Ovary (tissue), 9 donors: ENCODE results near the gene ASIC2. TPM values are rescaled to one million over a fixed set of nuclear protein-coding genes. Genes with fewer than 3 reads are reported as not detected.

Source experiments
- DNase-seq, 5 donors: peaks; one replicate each; pipeline ENCODE4 v3.0.0-alpha.2; 2019 to 2020
- H3K27ac ChIP-seq, 2 donors: fragments of 200-600 bp; one replicate each; pipeline versions ENCODE4 v1.5.1 to v1.8.0; 2019 to 2022
- H3K27me3 ChIP-seq: fragments of 200-600 bp; one replicate; pipeline ENCODE4 v1.8.0; 2022
- H3K36me3 ChIP-seq: fragments of 200-600 bp; sonication (generic); one replicate; pipeline ENCODE4 v1.5.1; 2019
- H3K4me1 ChIP-seq: one replicate; pipeline ENCODE4 v1.8.1; 2013; ENCODE audit warnings: mild to moderate bottlenecking, moderate library complexity; ENCODE audit not compliant: insufficient read depth
- H3K4me3 ChIP-seq: fragments of 200-600 bp; sonication (generic); one replicate; pipeline ENCODE4 v1.5.1; 2017
- H3K9me3 ChIP-seq, 2 donors: fragments of 200-600 bp in 1 of 2; sonication (generic) in 1 of 2; one replicate each; pipeline versions ENCODE4 v1.5.1 to v1.8.1; 2013 to 2019; ENCODE audit warnings: mild to moderate bottlenecking in 1 of 2, moderate library complexity in 1 of 2
- EP300 ChIP-seq: sonication (generic); formaldehyde crosslinking; IDR thresholded peaks from one replicate; pipeline ENCODE4 v1.6.1; 2017; ENCODE audit warnings: antibody characterized with exemption
- POLR2A ChIP-seq: fragments of 450-650 bp; IDR thresholded peaks from one replicate; pipeline ENCODE4 v1.6.1; 2017; ENCODE audit warnings: antibody characterized with exemption, mild to moderate bottlenecking, moderate library complexity
- WGBS, 3 donors: extraction: QIAGEN DNeasy Blood & Tissue Kit in 1 of 3; methylation state at CpG; one replicate each; pipeline versions ENCODE4 v1.1.5 to v1.1.7; 2013 to 2017; 5-methylcytosine and 5-hydroxymethylcytosine counted together
- intact Hi-C, 4 donors: fragments of 100-400 bp; cut with DNase I; formaldehyde crosslinking; loops; one replicate each; pipeline versions ENCODE4 v1.11.0 to v1.15.1; 2022 to 2023
- polyA plus RNA-seq, 2 donors: library from polyadenylated mRNA; stranded (reverse); fragments of 200-250 nt in 1 of 2; fragments of 350-450 nt in 1 of 2; fragmentation: Illumina TruSeq in 1 of 2; extraction: RNeasy Lipid Tissue Mini Kit (QIAGEN cat#74804) in 1 of 2; gene quantifications; one replicate each; pipeline ENCODE4 v1.2.3, GENCODE V29; 2013 to 2014
- total RNA-seq, 7 donors: library from RNA; depleted of rRNA in 2 of 7; stranded (reverse); fragments of >200 nt in 2 of 7; fragmentation: NEBNext Ultra II Directional in 3 of 7; extraction: Animal tissue kit (Norgen Biotek cat#: 25700) in 3 of 7; gene quantifications; one replicate each; pipeline versions ENCODE4 v1.1.0 to v1.2.4, GENCODE V29; 2016 to 2023
- TF ChIP-seq, protein P1 (sequence below), 3 donors: fragments of 450-650 bp in 2 of 3; fragments of 200-600 bp in 1 of 3; IDR thresholded peaks; one replicate each; pipeline versions ENCODE4 v1.5.1 to v1.8.0; 2016 to 2022; ENCODE audit warnings: antibody characterized with exemption in 3 of 3, mild to moderate bottlenecking in 1 of 3
- donor health status: DM: no; HTN: no; CAD: no; lungs with moderate emphysema.
- donor health status: DM: no; HTN: no; CAD: no.
- donor health status: Bipolar disorder and iron deficiency.
- donor health status: DM: yes; HTN: yes; CAD: no.
- donor health status: DM: no; HTN: no; CAD: no.
- donor health status: DM: yes; HTN: yes; CAD: no.

Gene ASIC2
- total and polyA plus RNA-seq, 9 donors: 0.04 to 1.3 (median 0.24) TPM; not detected in 2

DNA sequence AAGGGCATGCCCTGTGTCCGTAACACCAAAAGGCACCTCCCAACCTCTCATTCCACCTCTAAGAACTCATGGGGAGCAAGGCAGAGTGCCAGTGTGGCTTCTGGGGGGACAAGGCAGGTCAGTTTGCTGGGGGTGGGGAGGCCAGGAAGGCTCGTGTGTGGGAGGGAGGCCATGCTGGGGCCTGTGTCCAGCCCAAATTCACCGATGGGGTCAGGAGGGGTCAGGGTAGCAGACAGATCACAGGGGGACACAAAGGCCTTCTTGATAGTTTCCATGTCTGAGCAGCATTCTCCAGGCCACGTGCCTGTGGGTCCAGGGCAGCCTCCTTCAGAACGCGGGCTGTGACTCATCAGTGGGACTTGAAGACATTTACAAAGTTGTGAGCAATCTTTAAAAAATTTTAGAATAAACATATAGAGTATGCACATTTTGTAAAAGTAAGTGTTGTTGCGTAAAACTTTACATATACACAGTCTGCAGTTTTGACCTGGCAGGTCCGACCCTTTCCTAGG lies 280.5 kb downstream of the ASIC2 start:
- H3K4me1 ChIP-seq: no peaks in the 10 kb centered on the region
- no peak for DNase-seq
- no peaks in the 10 kb centered on the region for H3K27me3 ChIP-seq
- 46 to 51% (median 50%) methylated on average over 8 of the region's 8 CpGs for WGBS, 3 donors
- H3K4me3 ChIP-seq: no peak overlapping the region
- H3K9me3 ChIP-seq: no peaks in the 10 kb centered on the region
- no peak overlapping the region for H3K27ac ChIP-seq
- H3K36me3 ChIP-seq: no peaks in the 10 kb centered on the region
- TF ChIP-seq, protein P1, sequence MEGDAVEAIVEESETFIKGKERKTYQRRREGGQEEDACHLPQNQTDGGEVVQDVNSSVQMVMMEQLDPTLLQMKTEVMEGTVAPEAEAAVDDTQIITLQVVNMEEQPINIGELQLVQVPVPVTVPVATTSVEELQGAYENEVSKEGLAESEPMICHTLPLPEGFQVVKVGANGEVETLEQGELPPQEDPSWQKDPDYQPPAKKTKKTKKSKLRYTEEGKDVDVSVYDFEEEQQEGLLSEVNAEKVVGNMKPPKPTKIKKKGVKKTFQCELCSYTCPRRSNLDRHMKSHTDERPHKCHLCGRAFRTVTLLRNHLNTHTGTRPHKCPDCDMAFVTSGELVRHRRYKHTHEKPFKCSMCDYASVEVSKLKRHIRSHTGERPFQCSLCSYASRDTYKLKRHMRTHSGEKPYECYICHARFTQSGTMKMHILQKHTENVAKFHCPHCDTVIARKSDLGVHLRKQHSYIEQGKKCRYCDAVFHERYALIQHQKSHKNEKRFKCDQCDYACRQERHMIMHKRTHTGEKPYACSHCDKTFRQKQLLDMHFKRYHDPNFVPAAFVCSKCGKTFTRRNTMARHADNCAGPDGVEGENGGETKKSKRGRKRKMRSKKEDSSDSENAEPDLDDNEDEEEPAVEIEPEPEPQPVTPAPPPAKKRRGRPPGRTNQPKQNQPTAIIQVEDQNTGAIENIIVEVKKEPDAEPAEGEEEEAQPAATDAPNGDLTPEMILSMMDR (IDR thresholded peaks at IDR 0.05): no peak
- no peak for TF ChIP-seq POLR2A
- intact Hi-C loops: no loop called here

GRCh38 chr17:33009636-33010035 lies 283.5 kb downstream of the ASIC2 start:
- Histone ChIP-seq H3K27me3 (no peaks in the 10 kb centered on the region), H3K36me3 (no peaks in the 10 kb centered on the region), H3K9me3 (no peaks in the 10 kb centered on the region), H3K4me3 (no peak overlapping the region), H3K4me1 (no peaks in the 10 kb centered on the region), H3K27ac (no peak overlapping the region)
- intact Hi-C loops: no loop called here
- DNase-seq: no peak
- 75 to 78% (median 76%) methylated on average over 9 of the region's 9 CpGs for WGBS, 3 donors
- TF ChIP-seq, protein P1 (IDR thresholded peaks at IDR 0.05): no peak
- TF ChIP-seq EP300 (no peak), POLR2A (no peak)

GRCh38 chr17:33007186-33007585 lies 285.9 kb downstream of the ASIC2 start:
- no peaks in the 10 kb centered on the region for H3K36me3 ChIP-seq
- no peaks in the 10 kb centered on the region for H3K27me3 ChIP-seq
- intact Hi-C loops: no loop called here
- TF ChIP-seq POLR2A: no peak
- TF ChIP-seq EP300: no peak
- 80 to 87% (median 82%) methylated on average over 7 of the region's 7 CpGs for WGBS, 3 donors
- no peaks in the 10 kb centered on the region for H3K4me1 ChIP-seq
- DNase-seq: no peak
- no peak overlapping the region for H3K27ac ChIP-seq
- no peak overlapping the region for H3K4me3 ChIP-seq
- no peaks in the 10 kb centered on the region for H3K9me3 ChIP-seq

DNA sequence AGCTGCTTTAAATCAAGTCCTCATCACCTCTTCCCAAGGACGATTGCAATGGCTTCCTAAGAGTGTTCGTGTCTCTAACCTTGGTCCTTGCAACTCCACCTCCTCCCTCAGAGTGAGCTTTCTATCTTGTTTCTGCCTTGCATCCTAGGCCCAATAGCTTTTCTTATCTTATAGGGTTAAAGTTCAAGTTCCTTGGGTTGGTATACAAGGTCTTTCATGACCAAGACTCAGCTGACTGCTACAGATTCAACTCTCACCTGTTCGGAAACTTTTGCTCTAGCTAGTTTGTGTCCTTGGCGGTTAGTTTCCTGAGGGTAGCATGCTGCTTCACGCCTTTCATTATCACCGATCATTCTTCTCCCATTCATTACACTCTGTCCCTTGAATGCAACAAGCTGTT lies 290.8 kb downstream of the ASIC2 start:
- H3K4me3 ChIP-seq: no peak overlapping the region
- no peaks in the 10 kb centered on the region for H3K36me3 ChIP-seq
- intact Hi-C loops: no loop called here
- H3K9me3 ChIP-seq: no peaks in the 10 kb centered on the region
- H3K27ac ChIP-seq: no peak overlapping the region
- TF ChIP-seq, protein P1 (IDR thresholded peaks at IDR 0.05): no peak
- TF ChIP-seq POLR2A (no peak), EP300 (no peak)
- DNase-seq: no peak
- H3K4me1 ChIP-seq: peaks cover 4% of the 10 kb centered on the region
- H3K27me3 ChIP-seq: no peaks in the 10 kb centered on the region
- 64 to 74% (median 70%) methylated on average over 6 of the region's 6 CpGs for WGBS, 3 donors

- H3K36me3 ChIP-seq: no peaks in the 10 kb centered on the region
- peaks cover 4% of the 10 kb centered on the region for H3K4me1 ChIP-seq
- no peaks in the 10 kb centered on the region for H3K27me3 ChIP-seq
- no peaks in the 10 kb centered on the region for H3K9me3 ChIP-seq
- DNase-seq: no peak
- H3K4me3 ChIP-seq: no peak overlapping the region
- TF ChIP-seq POLR2A (no peak), EP300 (no peak)
- TF ChIP-seq, protein P1 (IDR thresholded peaks at IDR 0.05): no peak
- no peak overlapping the region for H3K27ac ChIP-seq
- 40 to 55% (median 48%) methylated on average over 7 of the region's 7 CpGs for WGBS, 3 donors
- intact Hi-C loops: loop anchor here in 2 of 4 donors (5.0 to 10.0 kb wide), 3 partner anchors 124 to 217 kb away; partner anchors contain the start of gene MYO1D (in 1 of the 2)
Observed at GRCh38 chr17:32998887-32999228, 294.2 kb downstream of the ASIC2 start.
